ENCODE measurements around the gene ATG13.

DNA sequence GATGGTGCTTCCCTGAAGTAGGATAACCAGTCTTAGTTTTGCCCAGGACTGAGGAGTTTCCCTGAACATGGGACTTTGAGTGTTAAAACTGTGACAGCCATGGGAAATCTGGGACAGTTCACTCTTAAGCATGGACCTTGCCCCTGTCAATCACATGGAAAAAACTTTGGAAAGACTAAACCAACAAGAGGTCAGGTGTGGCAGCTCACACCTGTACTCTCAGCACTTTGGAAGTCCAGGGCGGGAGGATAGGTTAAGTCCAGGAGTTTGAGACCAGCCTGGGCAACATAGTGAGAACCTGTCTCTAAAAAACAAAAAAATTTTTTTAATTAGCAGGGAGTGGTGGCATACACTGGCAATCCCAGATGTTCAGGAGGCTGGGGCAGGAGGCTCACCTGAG, 20.2 kb upstream of the ATG13 start:
- TF ChIP-seq, protein P1, sequence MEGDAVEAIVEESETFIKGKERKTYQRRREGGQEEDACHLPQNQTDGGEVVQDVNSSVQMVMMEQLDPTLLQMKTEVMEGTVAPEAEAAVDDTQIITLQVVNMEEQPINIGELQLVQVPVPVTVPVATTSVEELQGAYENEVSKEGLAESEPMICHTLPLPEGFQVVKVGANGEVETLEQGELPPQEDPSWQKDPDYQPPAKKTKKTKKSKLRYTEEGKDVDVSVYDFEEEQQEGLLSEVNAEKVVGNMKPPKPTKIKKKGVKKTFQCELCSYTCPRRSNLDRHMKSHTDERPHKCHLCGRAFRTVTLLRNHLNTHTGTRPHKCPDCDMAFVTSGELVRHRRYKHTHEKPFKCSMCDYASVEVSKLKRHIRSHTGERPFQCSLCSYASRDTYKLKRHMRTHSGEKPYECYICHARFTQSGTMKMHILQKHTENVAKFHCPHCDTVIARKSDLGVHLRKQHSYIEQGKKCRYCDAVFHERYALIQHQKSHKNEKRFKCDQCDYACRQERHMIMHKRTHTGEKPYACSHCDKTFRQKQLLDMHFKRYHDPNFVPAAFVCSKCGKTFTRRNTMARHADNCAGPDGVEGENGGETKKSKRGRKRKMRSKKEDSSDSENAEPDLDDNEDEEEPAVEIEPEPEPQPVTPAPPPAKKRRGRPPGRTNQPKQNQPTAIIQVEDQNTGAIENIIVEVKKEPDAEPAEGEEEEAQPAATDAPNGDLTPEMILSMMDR (IDR thresholded peaks at IDR 0.05; ENCODE audit: low read depth, low read length) = no peak
- no peak for TF ChIP-seq EZH2phosphoT487 (IDR thresholded peaks at IDR 0.05; ENCODE audit: low read depth)

Measured in OCI-LY3 (cell line).